H1 (cell line): ENCODE results near the gene ANKRD36B.
"Not testable (repeated sequence)": the region's sequence is repeated elsewhere in the genome, so short reads cannot be mapped to it uniquely, and the experiment has no call there.

Experiments
- EP300 ChIP-seq, 2 experiments: IDR thresholded peaks; 1 replicate in 1 of 2; 2 replicates in 1 of 2; pipeline ENCODE4 v1.6.1; 2011 to 2012; ENCODE audit warnings: low read depth in 2 of 2, low read length in 2 of 2, mild to moderate bottlenecking in 2 of 2, borderline replicate concordance in 1 of 2, inconsistent platforms in 1 of 2, moderate library complexity in 1 of 2
- EZH2 ChIP-seq: fragments of 200-600 bp; sonication (generic); IDR thresholded peaks from 2 replicates; pipeline ENCODE4 v1.7.1; 2012; ENCODE audit warnings: low read depth, mild to moderate bottlenecking, moderate library complexity, low read length, inconsistent platforms; ENCODE audit not compliant: severe bottlenecking
- TF ChIP-seq, protein P1 (sequence below), 3 experiments: IDR thresholded peaks; 1 replicate in 2 of 3; 2 replicates in 1 of 3; pipeline versions ENCODE4 v1.5.1 to v1.6.1; 2011; ENCODE audit warnings: low read length in 3 of 3, mild to moderate bottlenecking in 3 of 3, inconsistent platforms in 2 of 3, low read depth in 1 of 3, moderate library complexity in 1 of 3; ENCODE audit not compliant: insufficient read depth in 1 of 3; ENCODE audit errors: control extremely low read depth in 1 of 3

DNA sequence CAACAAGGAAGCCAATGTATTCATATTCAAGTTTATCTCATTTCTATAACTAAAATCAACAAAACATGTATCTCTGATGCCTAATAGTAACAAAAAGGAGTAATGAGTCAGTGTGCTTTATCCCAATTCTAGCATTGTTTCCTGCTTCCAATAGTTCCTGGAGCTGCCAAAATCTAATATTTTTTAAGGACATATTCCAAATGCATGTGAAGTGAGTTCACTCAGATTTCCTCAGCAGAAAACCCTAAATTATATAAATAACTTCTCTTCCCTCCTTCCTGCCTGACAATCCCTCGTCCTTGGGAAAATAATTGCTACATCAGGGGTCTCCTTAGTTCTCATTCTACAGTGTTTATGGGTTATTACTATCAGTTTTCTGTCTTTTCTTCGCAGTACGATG, 37.3 kb downstream of the ANKRD36B start:
- not testable (repeated sequence) for TF ChIP-seq EZH2; EP300 (IDR thresholded peaks at IDR 0.05; ENCODE audit: borderline replicate concordance in 1 of 2, low read depth in 2 of 2, low read length in 2 of 2)
- TF ChIP-seq, protein P1, sequence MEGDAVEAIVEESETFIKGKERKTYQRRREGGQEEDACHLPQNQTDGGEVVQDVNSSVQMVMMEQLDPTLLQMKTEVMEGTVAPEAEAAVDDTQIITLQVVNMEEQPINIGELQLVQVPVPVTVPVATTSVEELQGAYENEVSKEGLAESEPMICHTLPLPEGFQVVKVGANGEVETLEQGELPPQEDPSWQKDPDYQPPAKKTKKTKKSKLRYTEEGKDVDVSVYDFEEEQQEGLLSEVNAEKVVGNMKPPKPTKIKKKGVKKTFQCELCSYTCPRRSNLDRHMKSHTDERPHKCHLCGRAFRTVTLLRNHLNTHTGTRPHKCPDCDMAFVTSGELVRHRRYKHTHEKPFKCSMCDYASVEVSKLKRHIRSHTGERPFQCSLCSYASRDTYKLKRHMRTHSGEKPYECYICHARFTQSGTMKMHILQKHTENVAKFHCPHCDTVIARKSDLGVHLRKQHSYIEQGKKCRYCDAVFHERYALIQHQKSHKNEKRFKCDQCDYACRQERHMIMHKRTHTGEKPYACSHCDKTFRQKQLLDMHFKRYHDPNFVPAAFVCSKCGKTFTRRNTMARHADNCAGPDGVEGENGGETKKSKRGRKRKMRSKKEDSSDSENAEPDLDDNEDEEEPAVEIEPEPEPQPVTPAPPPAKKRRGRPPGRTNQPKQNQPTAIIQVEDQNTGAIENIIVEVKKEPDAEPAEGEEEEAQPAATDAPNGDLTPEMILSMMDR (IDR thresholded peaks at IDR 0.05; ENCODE audit: control extremely low read depth in 1 of 3, insufficient read depth in 1 of 3, low read depth in 1 of 3, low read length in 3 of 3) = not testable (repeated sequence)
